ENCODE results near the gene DAB1. TPM values are rescaled to one million over a fixed set of nuclear protein-coding genes. Genes with fewer than 3 reads are reported as not detected.
"Not testable (repeated sequence)": the region's sequence is repeated elsewhere in the genome, so short reads cannot be mapped to it uniquely, and the experiment has no call there.

Gene DAB1
- total RNA-seq, 3 donors from 2014 or later: not detected

- H3K4me1 Mint-ChIP-seq (ENCODE audit: low read depth): no peaks in the 10 kb centered on the region
- peaks cover 2% of the 10 kb centered on the region for H3K36me3 Mint-ChIP-seq (ENCODE audit: insufficient read depth)
Observed at GRCh38 chr1:57248830-57249229, 175.0 kb downstream of the DAB1 start.

GRCh38 chr1:57238233-57238781 is 185.6 kb downstream of the DAB1 start:
- ATAC-seq: no peak
- H3K4me3 Mint-ChIP-seq: no peak overlapping the region
- H3K4me1 Mint-ChIP-seq (ENCODE audit: low read depth): no peaks in the 10 kb centered on the region
- DNase-seq: no peak
- no peaks in the 10 kb centered on the region for H3K27me3 Mint-ChIP-seq (ENCODE audit: low read depth)
- H3K36me3 Mint-ChIP-seq (ENCODE audit: insufficient read depth): no peaks in the 10 kb centered on the region
- no peaks in the 10 kb centered on the region for H3K9me3 Mint-ChIP-seq

More at GRCh38 chr1:57248830-57249229, 175.0 kb downstream of the DAB1 start:
- Mint-ChIP-seq H3K9me3 (peaks cover 6% of the 10 kb centered on the region), H3K27me3 (ENCODE audit: low read depth) (no peaks in the 10 kb centered on the region), H3K4me3 (no peak overlapping the region)
- DNase-seq (no peak), ATAC-seq (no peak)

GRCh38 chr1:57235730-57236510 is 187.9 kb downstream of the DAB1 start:
- DNase-seq: no peak
- no peaks in the 10 kb centered on the region for H3K4me1 Mint-ChIP-seq (ENCODE audit: low read depth)
- no peak overlapping the region for H3K4me3 Mint-ChIP-seq
- ATAC-seq: no peak
- H3K9me3 Mint-ChIP-seq: no peaks in the 10 kb centered on the region
- no peaks in the 10 kb centered on the region for H3K36me3 Mint-ChIP-seq (ENCODE audit: insufficient read depth)
- H3K27me3 Mint-ChIP-seq (ENCODE audit: low read depth): no peaks in the 10 kb centered on the region

DNA sequence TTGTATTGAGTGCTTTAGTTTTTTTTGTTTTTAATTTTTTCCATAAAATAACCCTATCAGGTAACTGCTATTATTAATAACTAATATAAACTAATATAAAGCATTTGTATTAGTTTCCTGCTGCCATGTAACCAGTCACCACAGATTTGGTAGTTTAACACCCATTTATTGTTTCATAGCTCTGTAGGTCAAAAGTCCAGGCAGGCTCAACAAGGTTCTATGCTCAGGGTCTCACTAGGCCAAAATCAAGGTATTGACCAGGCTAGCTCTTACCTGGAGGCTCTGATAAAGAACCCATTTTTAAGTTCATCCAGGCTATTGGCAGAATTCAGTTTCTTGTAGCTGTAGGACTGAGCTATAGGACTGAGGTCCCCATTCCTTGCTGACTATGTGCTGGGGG is 189.4 kb downstream of the DAB1 start:
- H3K9me3 Mint-ChIP-seq: no peaks in the 10 kb centered on the region
- H3K4me3 Mint-ChIP-seq: no peak overlapping the region
- no peak for ATAC-seq
- no peaks in the 10 kb centered on the region for H3K4me1 Mint-ChIP-seq (ENCODE audit: low read depth)
- no peaks in the 10 kb centered on the region for H3K27me3 Mint-ChIP-seq (ENCODE audit: low read depth)
- DNase-seq: no peak
- no peaks in the 10 kb centered on the region for H3K36me3 Mint-ChIP-seq (ENCODE audit: insufficient read depth)

- H3K4me1 Mint-ChIP-seq (ENCODE audit: low read depth): no peaks in the 10 kb centered on the region
Observed at GRCh38 chr1:57232500-57232899, 191.4 kb downstream of the DAB1 start.

GRCh38 chr1:57229998-57230397 is 193.9 kb downstream of the DAB1 start:
- H3K4me1 Mint-ChIP-seq (ENCODE audit: low read depth): no peaks in the 10 kb centered on the region
- H3K36me3 Mint-ChIP-seq (ENCODE audit: insufficient read depth): no peaks in the 10 kb centered on the region
- H3K4me3 Mint-ChIP-seq: no peak overlapping the region
- no peak for ATAC-seq
- H3K9me3 Mint-ChIP-seq: no peaks in the 10 kb centered on the region
- H3K27me3 Mint-ChIP-seq (ENCODE audit: low read depth): no peaks in the 10 kb centered on the region
- DNase-seq: no peak

More at GRCh38 chr1:57232500-57232899, 191.4 kb downstream of the DAB1 start:
- Mint-ChIP-seq H3K27me3 (ENCODE audit: low read depth) (no peaks in the 10 kb centered on the region), H3K9me3 (no peaks in the 10 kb centered on the region), H3K4me3 (no peak overlapping the region), H3K36me3 (ENCODE audit: insufficient read depth) (no peaks in the 10 kb centered on the region)
- DNase-seq: no peak
- no peak for ATAC-seq

- H3K27me3 Mint-ChIP-seq (ENCODE audit: low read depth): no peaks in the 10 kb centered on the region
- H3K36me3 Mint-ChIP-seq (ENCODE audit: insufficient read depth): no peaks in the 10 kb centered on the region
- H3K4me3 Mint-ChIP-seq: no peak overlapping the region
- DNase-seq (no peak), ATAC-seq (no peak)
- H3K4me1 Mint-ChIP-seq (ENCODE audit: low read depth): no peaks in the 10 kb centered on the region
- H3K9me3 Mint-ChIP-seq: no peaks in the 10 kb centered on the region
Observed at GRCh38 chr1:57229076-57229475, 194.8 kb downstream of the DAB1 start.

GRCh38 chr1:57222801-57223200 is 201.1 kb downstream of the DAB1 start:
- Mint-ChIP-seq H3K4me1 (ENCODE audit: low read depth) (no peaks in the 10 kb centered on the region), H3K36me3 (ENCODE audit: insufficient read depth) (no peaks in the 10 kb centered on the region), H3K27me3 (ENCODE audit: low read depth) (no peaks in the 10 kb centered on the region), H3K9me3 (no peaks in the 10 kb centered on the region), H3K4me3 (no peak overlapping the region)
- DNase-seq (no peak), ATAC-seq (no peak)

DNA sequence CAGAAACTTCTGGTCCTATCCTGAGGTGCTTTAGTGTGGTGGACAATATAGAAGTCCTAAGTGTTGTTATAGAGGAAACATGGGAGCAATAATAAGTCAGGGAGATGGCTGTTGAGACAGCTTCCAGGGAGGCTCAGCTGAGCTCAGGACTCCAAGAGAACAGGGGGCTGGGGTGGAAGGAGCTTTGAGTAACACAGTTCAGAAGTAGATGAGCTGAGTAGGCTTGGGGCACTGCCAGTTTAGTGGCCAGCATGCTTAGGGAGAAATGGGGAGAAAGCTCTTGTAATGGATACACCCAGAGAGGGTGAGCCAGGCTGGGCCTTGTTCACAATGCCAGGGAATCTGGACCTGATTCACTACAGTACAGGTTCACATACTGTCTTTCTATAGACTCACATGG is 201.6 kb downstream of the DAB1 start:
- Mint-ChIP-seq H3K4me3 (no peak overlapping the region), H3K9me3 (no peaks in the 10 kb centered on the region), H3K4me1 (ENCODE audit: low read depth) (no peaks in the 10 kb centered on the region), H3K36me3 (ENCODE audit: insufficient read depth) (no peaks in the 10 kb centered on the region), H3K27me3 (ENCODE audit: low read depth) (no peaks in the 10 kb centered on the region)
- ATAC-seq: no peak
- DNase-seq: no peak

DNA sequence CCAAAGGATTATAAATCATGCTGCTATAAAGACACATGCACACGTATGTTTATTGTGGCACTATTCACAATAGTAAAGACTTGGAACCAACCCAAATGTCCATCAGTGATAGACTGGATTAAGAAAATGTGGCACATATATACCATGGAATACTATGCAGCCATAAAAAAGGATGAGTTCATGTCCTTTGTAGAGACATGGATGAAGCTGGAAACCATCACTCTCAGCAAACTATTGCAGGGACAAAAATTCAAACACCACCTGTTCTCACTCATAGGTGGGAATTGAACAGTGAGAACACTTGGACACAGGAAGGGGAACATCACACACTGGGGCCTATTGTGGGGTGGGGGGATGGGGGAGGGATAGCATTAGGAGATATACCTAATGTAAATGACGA is 203.0 kb downstream of the DAB1 start:
- H3K4me1 Mint-ChIP-seq (ENCODE audit: low read depth); H3K36me3 Mint-ChIP-seq (ENCODE audit: insufficient read depth); ATAC-seq; H3K9me3 Mint-ChIP-seq; DNase-seq; H3K4me3 Mint-ChIP-seq; H3K27me3 Mint-ChIP-seq (ENCODE audit: low read depth): not testable (repeated sequence)

GRCh38 chr1:57218487-57219079 is 205.3 kb downstream of the DAB1 start:
- ATAC-seq (no peak), DNase-seq (no peak)
- Mint-ChIP-seq H3K9me3 (no peaks in the 10 kb centered on the region), H3K4me1 (ENCODE audit: low read depth) (no peaks in the 10 kb centered on the region), H3K4me3 (no peak overlapping the region), H3K27me3 (ENCODE audit: low read depth) (no peaks in the 10 kb centered on the region), H3K36me3 (ENCODE audit: insufficient read depth) (no peaks in the 10 kb centered on the region)

- Mint-ChIP-seq H3K36me3 (ENCODE audit: insufficient read depth) (no peaks in the 10 kb centered on the region), H3K27me3 (ENCODE audit: low read depth) (no peaks in the 10 kb centered on the region), H3K4me1 (ENCODE audit: low read depth) (no peaks in the 10 kb centered on the region), H3K4me3 (no peak overlapping the region), H3K9me3 (no peaks in the 10 kb centered on the region)
- ATAC-seq: no peak
- DNase-seq: no peak
Observed at GRCh38 chr1:57217905-57218304, 206.0 kb downstream of the DAB1 start.

GRCh38 chr1:57214951-57215575 is 208.8 kb downstream of the DAB1 start:
- no peak for DNase-seq
- Mint-ChIP-seq H3K4me3 (no peak overlapping the region), H3K4me1 (ENCODE audit: low read depth) (no peaks in the 10 kb centered on the region), H3K9me3 (no peaks in the 10 kb centered on the region), H3K36me3 (ENCODE audit: insufficient read depth) (no peaks in the 10 kb centered on the region), H3K27me3 (ENCODE audit: low read depth) (no peaks in the 10 kb centered on the region)
- ATAC-seq: no peak

DNA sequence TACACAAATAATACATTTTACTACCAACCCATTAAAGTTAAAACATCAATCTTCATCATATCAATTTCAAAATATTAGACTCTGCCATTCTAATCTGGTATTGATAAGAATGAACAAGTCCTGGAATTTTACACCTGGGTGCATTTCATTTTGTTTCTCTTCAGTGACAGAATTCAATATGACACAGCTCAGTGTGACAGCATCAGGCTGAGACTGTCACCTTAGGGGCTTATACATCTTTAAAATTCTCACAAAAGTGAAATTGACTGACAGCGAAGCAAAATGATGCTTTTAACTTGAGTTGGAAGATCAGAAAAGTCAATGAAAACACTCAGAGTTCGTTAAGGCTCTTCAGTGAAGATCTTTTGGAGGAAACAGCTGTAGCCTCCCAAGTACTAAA is 213.0 kb downstream of the DAB1 start:
- no peaks in the 10 kb centered on the region for H3K4me1 Mint-ChIP-seq (ENCODE audit: low read depth)
- peaks cover 2% of the 10 kb centered on the region for H3K9me3 Mint-ChIP-seq
- no peaks in the 10 kb centered on the region for H3K36me3 Mint-ChIP-seq (ENCODE audit: insufficient read depth)
- no peaks in the 10 kb centered on the region for H3K27me3 Mint-ChIP-seq (ENCODE audit: low read depth)
- no peak overlapping the region for H3K4me3 Mint-ChIP-seq
- DNase-seq (no peak), ATAC-seq (no peak)

- DNase-seq (no peak), ATAC-seq (no peak)
- Mint-ChIP-seq H3K36me3 (ENCODE audit: insufficient read depth) (no peaks in the 10 kb centered on the region), H3K4me1 (ENCODE audit: low read depth) (no peaks in the 10 kb centered on the region), H3K27me3 (ENCODE audit: low read depth) (no peaks in the 10 kb centered on the region), H3K9me3 (peaks cover 3% of the 10 kb centered on the region), H3K4me3 (no peak overlapping the region)
Observed at GRCh38 chr1:57209495-57209894, 214.4 kb downstream of the DAB1 start.
